HUES48 (cell line): ENCODE data around the gene KLK15.

Source experiments
- H3K27ac ChIP-seq: one replicate; pipeline ENCODE4 v1.7.0; 2013; ENCODE audit warnings: low read depth, low read length, inconsistent platforms
- H3K27me3 ChIP-seq: 2 replicates; pipeline ENCODE4 v1.6.1; 2013; ENCODE audit warnings: mild to moderate bottlenecking, low read length; ENCODE audit not compliant: control insufficient read depth, insufficient read depth
- H3K36me3 ChIP-seq: 2 replicates; pipeline ENCODE4 v1.6.1; 2013; ENCODE audit warnings: low read length; ENCODE audit not compliant: control insufficient read depth, insufficient read depth
- H3K4me1 ChIP-seq: 2 replicates; pipeline ENCODE4 v1.6.1; 2013; ENCODE audit warnings: mild to moderate bottlenecking, low read length; ENCODE audit not compliant: control insufficient read depth, insufficient read depth
- H3K4me3 ChIP-seq: 2 replicates; pipeline ENCODE4 v1.5.1; 2013; ENCODE audit warnings: mild to moderate bottlenecking, low read depth, low read length
- H3K9ac ChIP-seq: 2 replicates; pipeline ENCODE4 v1.6.1; 2013; ENCODE audit warnings: mild to moderate bottlenecking, low read depth, low read length, moderate library complexity
- H3K9me3 ChIP-seq: 2 replicates; pipeline ENCODE4 v1.6.1; 2013; ENCODE audit warnings: low read length; ENCODE audit not compliant: control insufficient read depth, insufficient read depth

The KLK15 gene

GRCh38 chr19:50794876-50795663, 38.3 kb downstream of the KLK15 start:
- Histone ChIP-seq H3K4me3 (no peak overlapping the region), H3K27ac (peak overlapping the region; percentile 5), H3K36me3 (peaks cover 31% of the 10 kb centered on the region), H3K4me1 (peaks cover 8% of the 10 kb centered on the region; the same call in 1 of the 2 replicates), H3K9ac (no peak overlapping the region), H3K27me3 (no peaks in the 10 kb centered on the region), H3K9me3 (no peaks in the 10 kb centered on the region)

GRCh38 chr19:50794074-50794875, 39.1 kb downstream of the KLK15 start:
- no peak overlapping the region; the same call in 1 of the 2 replicates for H3K9ac ChIP-seq
- H3K27ac ChIP-seq = no peak overlapping the region
- H3K27me3 ChIP-seq = no peaks in the 10 kb centered on the region
- H3K4me1 ChIP-seq = peaks cover 8% of the 10 kb centered on the region; the same call in 1 of the 2 replicates
- peaks cover 23% of the 10 kb centered on the region for H3K36me3 ChIP-seq
- no peak overlapping the region for H3K4me3 ChIP-seq
- H3K9me3 ChIP-seq = no peaks in the 10 kb centered on the region

GRCh38 chr19:50793558-50794065, 39.8 kb downstream of the KLK15 start:
- Histone ChIP-seq H3K27me3 (no peaks in the 10 kb centered on the region), H3K36me3 (peaks cover 16% of the 10 kb centered on the region), H3K4me1 (peaks cover 8% of the 10 kb centered on the region; the same call in 1 of the 2 replicates), H3K9ac (no peak overlapping the region), H3K4me3 (no peak overlapping the region), H3K9me3 (no peaks in the 10 kb centered on the region), H3K27ac (no peak overlapping the region)

GRCh38 chr19:50792272-50793250, 40.8 kb downstream of the KLK15 start:
- Histone ChIP-seq H3K4me1 (peaks cover 8% of the 10 kb centered on the region; the same call in 1 of the 2 replicates), H3K4me3 (no peak overlapping the region), H3K9me3 (no peaks in the 10 kb centered on the region), H3K36me3 (peaks cover 5% of the 10 kb centered on the region), H3K27ac (no peak overlapping the region), H3K27me3 (no peaks in the 10 kb centered on the region; the same call in 1 of the 2 replicates), H3K9ac (no peak overlapping the region)

- Histone ChIP-seq H3K4me3 (no peak overlapping the region), H3K9ac (no peak overlapping the region), H3K27me3 (no peaks in the 10 kb centered on the region; the same call in 1 of the 2 replicates), H3K4me1 (peaks cover 8% of the 10 kb centered on the region; the same call in 1 of the 2 replicates), H3K27ac (no peak overlapping the region), H3K9me3 (no peaks in the 10 kb centered on the region), H3K36me3 (no peaks in the 10 kb centered on the region)
Observed at GRCh38 chr19:50791594-50792271, 41.6 kb downstream of the KLK15 start.

- Histone ChIP-seq H3K27ac (no peak overlapping the region), H3K27me3 (no peaks in the 10 kb centered on the region; the same call in 1 of the 2 replicates), H3K4me1 (peaks cover 8% of the 10 kb centered on the region; the same call in 1 of the 2 replicates), H3K4me3 (no peak overlapping the region), H3K9me3 (no peaks in the 10 kb centered on the region), H3K36me3 (no peaks in the 10 kb centered on the region), H3K9ac (no peak overlapping the region)
Observed at GRCh38 chr19:50790922-50791467, 42.4 kb downstream of the KLK15 start.

GRCh38 chr19:50790396-50790795, 43.0 kb downstream of the KLK15 start, which contains the start of gene ACP4:
Gene ACP4, plus strand, starts transcription at chr19:50790415. Its CDS starts 0 bp downstream, at chr19:50790415.
- Histone ChIP-seq H3K4me1 (peaks cover 8% of the 10 kb centered on the region; the same call in 1 of the 2 replicates), H3K27ac (no peak within 1 kb of the TSS), H3K27me3 (no peaks in the 10 kb centered on the region; the same call in 1 of the 2 replicates), H3K9ac (no peak within 1 kb of the TSS), H3K9me3 (no peaks in the 10 kb centered on the region), H3K4me3 (no peak within 1 kb of the TSS), H3K36me3 (no peaks in the 10 kb centered on the region)

- H3K27ac ChIP-seq = no peak overlapping the region
- H3K9ac ChIP-seq = no peak overlapping the region
- no peaks in the 10 kb centered on the region for H3K36me3 ChIP-seq
- H3K9me3 ChIP-seq = no peaks in the 10 kb centered on the region
- H3K4me3 ChIP-seq = no peak overlapping the region
- H3K27me3 ChIP-seq = peaks cover 2% of the 10 kb centered on the region
- H3K4me1 ChIP-seq = no peaks in the 10 kb centered on the region
Observed at GRCh38 chr19:50785329-50785728, 48.0 kb downstream of the KLK15 start.

- peaks cover 9% of the 10 kb centered on the region for H3K27me3 ChIP-seq
- H3K4me1 ChIP-seq = no peaks in the 10 kb centered on the region
- H3K4me3 ChIP-seq = no peak overlapping the region
- no peaks in the 10 kb centered on the region for H3K36me3 ChIP-seq
- H3K9ac ChIP-seq = no peak overlapping the region
- H3K27ac ChIP-seq = no peak overlapping the region
- no peaks in the 10 kb centered on the region for H3K9me3 ChIP-seq
Observed at GRCh38 chr19:50784710-50785109, 48.7 kb downstream of the KLK15 start.
